ENCODE measurements around the gene TTC7B. TPM values are rescaled to one million over a fixed set of nuclear protein-coding genes. Genes with fewer than 3 reads are reported as not detected.

TTC7B gene
- total RNA-seq, 1 experiment from 2014 or later: 40.9 TPM

GRCh38 chr14:90649557-90650135, 166.6 kb downstream of the TTC7B start:
- in situ Hi-C loops (cut with HindIII; ENCODE audit: low pct_unique_long_range_greater_than_20kb, low sequenced_read_pairs) (no loop called here), intact Hi-C loops (cut with micrococcal nuclease; ENCODE audit: unreplicated experiment) (no loop called here)
- ChIA-PET CTCF (no interaction called here), POLR2A (no interaction called here)
- Histone ChIP-seq H3K27me3 (ENCODE audit: control insufficient read depth, insufficient read depth, low read length) (no peaks in the 10 kb centered on the region), H3K27ac (ENCODE audit: low read length) (no peak overlapping the region), H3K4me1 (ENCODE audit: control insufficient read depth, insufficient read depth, low read length) (no peaks in the 10 kb centered on the region), H3K36me3 (ENCODE audit: control insufficient read depth, insufficient read depth, low read length) (no peaks in the 10 kb centered on the region), H3K9me3 (ENCODE audit: control insufficient read depth, insufficient read depth, low read depth, low read length) (no peaks in the 10 kb centered on the region), H3K4me3 (ENCODE audit: low read depth in 2 of 2, low read length in 2 of 2) (no peak overlapping the region)
- BruUV-seq (replicated peaks): no TSS peak
- no peak for TF ChIP-seq POLR2AphosphoS5 (IDR thresholded peaks at IDR 0.05; ENCODE audit: low read depth, low read length)
- no peak for TF ChIP-seq SIN3A (IDR thresholded peaks at IDR 0.05; ENCODE audit: borderline replicate concordance, insufficient read depth, low read depth, low read length)
- TF ChIP-seq REST (IDR thresholded peaks at IDR 0.05; ENCODE audit: insufficient read depth in 1 of 2, low read depth in 2 of 2, low read length in 1 of 2): no peak
- no peak for TF ChIP-seq TCF7L2 (IDR thresholded peaks at IDR 0.05; ENCODE audit: low read depth, low read length)
- TF ChIP-seq CTCF (IDR thresholded peaks at IDR 0.05): no peak
- DNase-seq (ENCODE audit: low read depth, low spot score) (no peak), ATAC-seq (no peak)

- DNase-seq (ENCODE audit: low read depth, low spot score) (no peak), ATAC-seq (no peak)
- ChIA-PET CTCF (interaction anchor here (0.7 kb wide), 1 partner anchor 46 kb away, joined by 4 read pairs; no protein-coding TSS in a partner anchor), POLR2A (no interaction called here)
- in situ Hi-C loops (cut with HindIII; ENCODE audit: low pct_unique_long_range_greater_than_20kb, low sequenced_read_pairs) (no loop called here), intact Hi-C loops (cut with micrococcal nuclease; ENCODE audit: unreplicated experiment) (no loop called here)
- no peak overlapping the region for H3K4me3 ChIP-seq (ENCODE audit: low read depth in 2 of 2, low read length in 2 of 2)
- H3K27me3 ChIP-seq (ENCODE audit: control insufficient read depth, insufficient read depth, low read length): no peaks in the 10 kb centered on the region
- no peaks in the 10 kb centered on the region for H3K36me3 ChIP-seq (ENCODE audit: control insufficient read depth, insufficient read depth, low read length)
- BruUV-seq (replicated peaks): no TSS peak
- H3K4me1 ChIP-seq (ENCODE audit: control insufficient read depth, insufficient read depth, low read length): no peaks in the 10 kb centered on the region
- no peak overlapping the region for H3K27ac ChIP-seq (ENCODE audit: low read length)
- TF ChIP-seq POLR2AphosphoS5 (IDR thresholded peaks at IDR 0.05; ENCODE audit: low read depth, low read length) (no peak), TCF7L2 (IDR thresholded peaks at IDR 0.05; ENCODE audit: low read depth, low read length) (no peak), REST (IDR thresholded peaks at IDR 0.05; ENCODE audit: insufficient read depth in 1 of 2, low read depth in 2 of 2, low read length in 1 of 2) (no peak), CTCF (IDR thresholded peaks at IDR 0.05) (no peak), SIN3A (IDR thresholded peaks at IDR 0.05; ENCODE audit: borderline replicate concordance, insufficient read depth, low read depth, low read length) (no peak)
- no peaks in the 10 kb centered on the region for H3K9me3 ChIP-seq (ENCODE audit: control insufficient read depth, insufficient read depth, low read depth, low read length)
These were observed 167.1 kb downstream of the TTC7B start for GRCh38 chr14:90649083-90649482.
